Stimulated activated CD8-positive, alpha-beta memory T cell treated with anti-CD3 and anti-CD28 coated beads, Interleukin-12 subunit alpha, Interleukin-12 subunit beta, amount 100 ng/mL, for 4 hours (primary cell): ENCODE results near the gene NTHL1.
"Not testable (repeated sequence)": the region's sequence is repeated elsewhere in the genome, so short reads cannot be mapped to it uniquely, and the experiment has no call there.

ENCODE experiments used
- DNase-seq: peaks from one replicate; pipeline ENCODE4 v3.0.0-alpha.2; 2020; ENCODE audit warnings: low read depth

The NTHL1 gene

DNA sequence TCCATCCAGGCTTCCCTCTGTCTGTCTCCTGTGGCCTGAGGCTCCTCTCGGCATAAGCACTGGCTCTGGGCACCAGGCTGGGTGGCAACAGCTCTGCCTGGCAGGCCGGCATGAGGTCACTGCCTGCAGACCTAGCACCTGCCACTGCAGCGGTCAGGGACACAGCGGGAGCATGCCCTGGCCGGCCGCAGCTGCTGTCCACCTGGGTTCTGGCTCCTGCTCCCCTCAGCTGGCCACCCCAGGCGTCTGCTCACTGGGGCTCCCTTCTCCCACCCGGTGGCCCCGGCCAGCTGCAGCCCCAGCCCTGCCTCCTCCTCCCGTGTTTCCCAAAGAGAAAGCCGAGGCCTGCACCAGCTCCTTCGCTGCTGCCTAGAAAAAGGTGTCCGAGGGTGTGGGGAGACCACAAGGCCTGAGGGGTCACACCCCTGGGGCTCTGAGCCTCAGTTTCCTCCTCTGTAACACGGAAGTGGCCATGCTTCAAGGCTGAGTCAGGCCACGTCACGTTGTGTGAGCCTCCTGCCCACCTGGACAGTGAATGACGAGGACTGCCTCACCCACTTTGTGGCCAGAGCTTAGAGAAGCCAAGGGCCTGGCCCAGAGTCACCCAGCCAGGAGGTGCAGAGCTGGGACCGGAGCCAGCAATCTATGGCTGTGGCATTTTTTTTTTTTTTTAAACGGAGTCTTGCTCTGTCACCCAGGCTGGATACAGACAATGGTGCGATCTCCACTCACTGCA, 6.7 kb downstream of the NTHL1 start:
- no peak for DNase-seq

DNA sequence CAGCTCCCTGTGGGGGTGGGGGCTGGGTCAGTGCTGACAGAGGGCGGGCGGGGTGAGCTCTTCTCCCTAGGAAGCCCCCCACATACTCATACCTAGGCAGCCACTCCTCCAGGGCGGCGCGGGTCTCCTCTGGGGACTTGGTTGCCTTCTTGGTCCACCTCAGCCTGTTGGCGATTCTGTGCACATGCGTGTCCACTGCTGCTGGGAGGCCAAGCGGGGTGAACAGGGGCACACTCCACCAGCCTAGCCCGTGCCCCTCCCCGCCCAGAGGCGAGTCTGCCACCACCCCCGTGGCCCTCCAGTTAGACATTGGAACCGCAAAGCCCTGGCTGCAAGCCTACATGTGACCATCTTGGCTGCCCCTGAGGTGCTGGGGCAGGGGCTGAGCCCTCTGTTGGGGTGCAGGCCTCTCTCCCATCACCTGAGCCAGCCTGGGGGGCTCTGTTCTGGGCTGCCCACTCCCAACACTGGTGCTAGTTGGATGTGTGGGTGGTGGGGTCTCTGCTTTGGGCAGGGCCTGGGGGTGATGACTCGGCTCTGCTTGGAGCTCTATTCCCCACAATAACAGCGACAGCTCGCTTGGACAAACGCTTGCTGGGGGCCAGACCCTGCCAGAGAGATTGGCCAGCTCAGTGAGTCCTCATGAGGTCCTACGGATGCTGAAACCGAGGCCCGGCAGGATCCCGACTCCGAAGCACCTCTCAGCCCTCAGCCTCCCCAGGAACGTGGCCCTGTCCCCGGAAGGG, 7.4 kb downstream of the NTHL1 start:
- DNase-seq, result no peak

DNA sequence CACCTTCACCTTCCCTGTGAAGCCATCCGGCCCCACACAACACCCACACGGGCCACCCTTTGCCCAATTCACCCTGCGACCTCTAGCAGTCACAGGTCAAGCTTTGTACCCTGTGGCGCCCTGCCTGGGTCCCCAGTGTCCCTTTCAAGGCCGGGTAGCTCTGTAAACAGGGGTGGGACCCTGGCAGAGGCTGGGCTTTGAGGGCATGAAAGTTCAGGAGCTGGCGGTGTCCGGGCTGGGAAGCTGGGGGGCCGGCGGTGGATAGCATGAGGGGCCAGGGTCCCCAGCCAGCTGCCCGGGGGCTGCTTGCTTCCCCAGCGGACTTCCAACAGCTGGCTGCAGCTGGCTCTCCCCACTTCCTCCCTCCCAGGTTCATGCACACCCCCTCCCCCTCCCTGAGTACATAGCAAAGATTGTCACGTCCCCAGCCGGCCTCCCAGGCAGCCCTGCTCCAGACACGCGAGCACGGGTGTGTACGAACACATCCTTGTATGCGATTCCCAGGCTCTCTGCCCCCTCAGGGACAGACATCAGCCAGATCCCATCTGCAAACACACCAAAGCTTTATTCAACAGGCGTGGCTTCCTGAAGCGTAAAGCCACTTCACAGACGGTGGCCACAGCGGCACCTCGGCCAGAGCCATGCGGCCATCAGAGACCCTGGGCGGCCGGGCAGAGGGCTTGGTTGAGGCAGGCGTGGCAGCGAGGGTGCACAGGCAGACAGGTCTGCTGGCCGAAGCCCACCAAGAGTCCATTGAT, 8.2 kb downstream of the NTHL1 start:
- no peak for DNase-seq

DNA sequence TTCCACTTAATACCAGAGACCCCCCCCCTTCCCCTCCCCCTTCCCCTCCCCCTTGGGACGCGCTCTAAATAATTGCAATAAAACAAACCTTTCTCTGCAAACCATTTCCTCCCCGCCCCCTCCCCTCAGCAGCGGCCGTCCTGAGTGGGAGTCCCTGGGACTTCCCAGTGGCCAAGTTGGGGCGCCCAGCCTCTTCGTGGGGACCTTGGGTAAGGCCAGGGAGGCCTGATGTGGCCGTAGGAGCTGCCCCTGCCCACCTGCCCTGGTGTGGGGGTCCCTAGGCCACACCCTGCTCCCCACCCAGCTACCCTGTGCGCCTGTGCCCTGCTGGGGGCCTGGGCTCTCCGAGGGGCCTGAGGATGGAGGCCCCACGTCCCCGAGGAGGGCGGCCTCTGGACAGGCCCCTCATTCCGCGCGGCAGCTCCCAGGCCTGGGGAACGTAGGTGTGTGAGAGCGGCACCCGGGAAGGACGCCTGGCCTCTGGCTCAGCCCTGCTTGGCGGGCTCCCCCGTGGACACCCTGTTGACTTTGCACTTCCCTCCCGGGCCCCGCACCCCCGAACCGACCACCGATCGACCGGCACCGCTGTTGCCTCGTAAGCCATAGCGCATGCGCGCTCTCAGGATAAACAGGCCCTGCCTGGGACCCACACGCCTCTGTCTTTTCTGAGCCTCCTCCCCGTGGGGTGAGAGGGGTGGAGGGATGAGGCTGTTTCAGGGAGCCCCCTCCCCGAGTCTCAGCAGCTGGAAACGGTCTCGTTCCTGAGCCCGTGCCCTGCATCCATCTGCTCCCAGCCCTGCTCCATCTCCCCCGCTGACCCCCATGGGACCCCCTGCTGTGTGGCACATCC, 9.0 kb downstream of the NTHL1 start:
- no peak for DNase-seq

GRCh38 chr16:2037647-2038381, 9.8 kb downstream of the NTHL1 start:
- no peak for DNase-seq

DNA sequence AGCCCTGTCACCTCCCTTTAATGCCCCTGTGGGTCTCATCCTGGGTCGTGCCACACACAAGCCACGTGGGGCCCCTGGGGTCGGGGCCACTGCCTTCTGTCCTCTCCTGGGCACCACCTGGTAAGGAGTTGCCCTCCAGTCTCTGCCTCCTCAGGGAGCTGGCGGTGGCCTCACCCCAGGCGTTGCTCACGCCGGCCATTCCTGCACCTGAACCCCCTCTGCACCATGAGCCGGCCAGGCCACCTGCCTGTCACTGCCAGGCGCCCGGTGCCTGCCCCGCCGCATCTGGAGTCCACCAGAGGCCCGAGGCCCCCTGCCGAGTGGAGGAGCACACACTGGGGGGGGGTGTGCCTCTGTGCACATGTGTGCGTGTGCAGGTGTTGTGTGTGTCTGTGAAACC, 10.5 kb downstream of the NTHL1 start:
- DNase-seq, result no peak

DNA sequence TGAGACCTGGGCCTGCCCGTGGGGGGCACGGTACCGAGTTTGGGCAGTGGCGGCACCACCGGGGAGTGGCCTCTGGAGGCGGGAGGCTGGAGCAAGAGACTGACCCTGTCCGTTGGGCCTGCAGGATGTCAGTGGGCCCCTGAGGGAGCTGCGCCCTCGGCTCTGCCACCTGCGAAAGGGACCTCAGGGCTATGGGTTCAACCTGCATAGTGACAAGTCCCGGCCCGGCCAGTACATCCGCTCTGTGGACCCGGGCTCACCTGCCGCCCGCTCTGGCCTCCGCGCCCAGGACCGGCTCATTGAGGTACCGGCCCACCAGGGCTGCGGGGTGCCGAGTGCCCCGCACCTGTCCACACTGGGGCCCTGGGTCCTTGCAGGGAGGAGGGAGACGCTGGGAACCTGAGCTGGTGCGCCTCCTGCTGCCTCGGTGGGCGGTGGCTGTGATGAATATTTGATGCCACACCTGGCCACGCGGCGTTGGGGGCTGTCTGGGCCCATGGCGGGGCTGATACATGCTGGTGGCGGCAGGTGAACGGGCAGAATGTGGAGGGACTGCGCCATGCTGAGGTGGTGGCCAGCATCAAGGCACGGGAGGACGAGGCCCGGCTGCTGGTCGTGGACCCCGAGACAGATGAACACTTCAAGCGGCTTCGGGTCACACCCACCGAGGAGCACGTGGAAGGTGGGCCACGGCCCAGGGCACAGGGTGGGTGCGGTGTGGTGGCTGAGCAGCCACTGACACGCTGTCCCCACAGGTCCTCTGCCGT, 11.3 kb downstream of the NTHL1 start:
- no peak for DNase-seq

DNA sequence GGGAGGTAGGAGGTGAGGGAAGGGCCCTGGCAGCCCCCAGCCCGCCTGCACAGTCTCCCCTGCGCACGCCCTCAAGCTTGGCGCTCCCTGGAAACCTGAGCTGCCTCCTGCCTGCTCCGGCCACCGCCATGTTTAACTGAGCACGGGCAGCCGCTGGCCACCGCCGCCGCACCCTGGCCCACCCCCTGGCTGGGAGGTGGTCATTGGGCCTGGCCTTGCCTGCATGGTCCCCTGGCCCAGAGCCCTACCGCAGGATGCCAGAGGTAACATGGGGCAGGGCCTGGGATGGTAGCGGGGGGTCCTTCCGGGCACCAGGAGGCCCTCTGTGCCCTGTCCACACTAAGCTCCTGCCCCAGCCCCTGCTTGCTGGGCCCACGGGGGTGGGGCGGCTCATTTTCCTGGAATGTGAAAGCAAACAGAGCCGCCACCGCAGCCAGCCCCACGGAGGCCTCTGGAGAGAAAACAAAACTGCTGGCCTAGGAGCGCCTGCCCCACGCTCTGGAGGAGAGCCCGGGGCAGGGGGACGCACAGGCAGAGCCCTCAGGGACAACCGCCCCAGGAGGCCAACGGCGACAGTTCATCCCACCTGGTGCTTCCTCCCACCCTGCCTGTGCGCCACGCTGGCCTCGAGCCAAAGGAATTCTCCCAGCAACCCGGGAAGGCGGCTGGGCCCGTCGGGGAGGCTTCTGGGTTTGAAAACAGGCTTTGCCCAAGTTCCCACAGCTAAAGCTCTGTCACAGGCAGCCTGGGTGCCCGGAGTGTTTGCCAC, 12.0 kb downstream of the NTHL1 start:
- no peak for DNase-seq

DNA sequence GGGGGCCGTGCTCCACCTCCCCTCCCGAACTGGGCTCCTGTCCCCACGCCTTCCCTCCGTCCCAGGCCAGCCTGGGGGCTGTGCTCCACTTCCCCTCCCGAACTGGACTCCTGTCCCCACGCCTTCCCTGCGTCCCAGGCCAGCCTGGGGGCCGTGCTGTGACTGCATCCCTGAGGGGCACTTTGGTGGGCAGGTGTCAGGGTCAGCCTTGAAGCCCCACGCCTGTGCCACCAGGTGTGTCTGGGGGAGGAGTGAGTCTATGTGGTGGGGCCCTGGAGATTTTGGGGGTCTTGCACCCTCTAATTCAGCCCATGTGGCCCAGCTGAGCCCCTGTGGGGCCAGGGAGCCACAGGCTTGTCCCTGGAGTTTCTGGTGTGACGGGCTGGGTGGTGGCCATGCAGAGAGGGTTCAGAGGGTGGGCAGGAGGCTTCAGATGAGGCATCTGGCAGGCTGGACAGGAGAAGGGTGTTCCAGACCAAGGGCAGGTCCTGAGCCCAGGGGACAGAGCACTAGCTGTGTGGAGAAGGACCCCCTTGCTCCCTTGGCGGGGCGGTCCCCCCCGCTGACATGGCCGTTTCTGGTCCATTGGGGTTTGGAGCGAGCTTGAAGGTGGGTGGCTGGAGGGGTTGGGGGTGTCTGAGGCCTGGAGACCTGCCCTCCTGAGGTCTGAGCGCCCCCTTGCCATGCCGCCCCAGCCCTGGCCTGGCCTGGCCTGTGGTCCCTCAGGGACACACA, 12.8 kb downstream of the NTHL1 start:
- no peak for DNase-seq

- not testable (repeated sequence) for DNase-seq
Observed at GRCh38 chr16:2033909-2034695, 13.5 kb downstream of the NTHL1 start.

- DNase-seq, result no peak
Observed at GRCh38 chr16:2033057-2033908, 14.4 kb downstream of the NTHL1 start.

DNA sequence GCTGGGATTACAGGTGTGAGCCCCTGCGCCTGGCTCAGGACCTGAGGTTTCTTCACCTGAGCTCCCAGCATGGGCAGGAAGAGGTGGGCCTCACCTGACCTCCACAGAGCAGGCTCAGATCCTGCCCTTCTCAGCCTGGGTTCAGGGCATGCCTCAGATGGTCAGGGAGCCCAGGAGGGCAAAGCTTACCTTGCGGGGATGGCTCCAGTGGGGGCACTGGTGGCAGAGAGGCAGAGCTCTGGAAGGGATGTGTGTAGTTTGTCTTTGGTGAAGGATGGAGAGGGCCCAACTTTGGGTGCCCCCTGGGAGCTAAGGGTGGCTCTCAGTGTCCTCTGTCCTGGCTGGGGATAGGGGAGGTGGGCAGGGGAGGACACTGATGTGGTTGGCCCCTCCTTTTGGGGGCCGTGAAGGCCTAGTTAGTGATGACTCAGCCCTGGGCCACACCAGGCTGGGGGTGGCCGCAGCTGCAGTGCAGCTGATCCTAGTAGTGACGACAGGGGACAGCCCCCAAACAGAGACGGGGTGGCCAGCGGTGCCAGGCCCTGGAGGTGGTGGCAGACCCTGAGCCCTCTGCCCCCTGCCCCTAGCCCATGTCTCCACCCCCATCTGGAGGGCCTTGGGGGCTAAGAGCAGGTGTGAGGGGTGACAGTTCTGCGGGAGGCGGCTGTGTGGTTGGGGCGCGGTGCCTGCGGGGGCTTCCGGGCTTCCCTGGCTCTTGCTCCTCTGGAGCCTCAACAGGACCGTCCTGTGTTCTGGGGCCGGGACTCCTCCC, 15.2 kb downstream of the NTHL1 start:
- DNase-seq, result no peak

DNA sequence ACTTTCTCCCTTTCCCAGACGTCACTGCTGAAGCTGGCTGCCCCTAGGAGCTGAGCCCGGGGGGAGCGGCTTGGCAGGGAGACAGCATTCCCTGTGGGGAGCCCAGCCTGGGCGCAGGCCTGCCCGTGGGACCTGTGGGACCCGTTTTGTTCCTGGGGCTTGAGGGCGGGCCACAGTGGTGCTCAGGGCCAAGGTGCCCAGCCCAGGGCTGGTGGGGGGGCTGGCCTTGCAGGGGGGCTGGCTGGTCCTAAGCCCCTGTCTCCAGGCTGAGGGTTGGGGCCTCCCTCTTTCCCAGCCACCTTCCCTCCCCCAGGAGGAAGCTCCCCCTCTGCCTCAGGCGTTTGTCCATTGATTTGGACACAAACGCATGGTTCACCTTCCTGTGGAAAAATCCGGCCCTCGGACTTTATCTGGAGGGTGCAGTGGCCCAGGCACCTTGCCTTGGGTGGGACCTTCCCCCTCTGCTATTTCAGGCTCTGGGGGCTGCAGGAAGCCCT, 16.5 kb downstream of the NTHL1 start:
- no peak for DNase-seq

DNA sequence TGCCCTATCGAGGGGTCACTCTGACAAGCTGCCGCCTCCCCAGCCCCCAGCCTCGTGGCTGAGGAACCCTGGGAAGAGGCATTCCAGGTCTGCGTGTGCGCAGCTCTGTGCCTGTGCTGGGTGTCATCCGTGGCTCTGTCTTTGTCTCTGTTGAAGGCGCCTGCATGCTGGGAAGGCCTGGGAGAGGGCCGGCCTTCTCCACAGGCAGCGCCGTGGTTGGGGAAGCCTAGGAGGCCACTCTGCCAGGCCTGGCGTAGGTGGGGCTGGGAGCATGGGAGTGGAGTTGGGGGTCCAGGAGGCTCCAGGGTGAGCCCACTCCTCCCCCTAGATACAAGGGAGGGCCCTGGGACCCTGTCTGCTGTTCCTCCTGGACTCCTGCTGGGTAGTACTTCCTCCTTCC, 17.6 kb downstream of the NTHL1 start:
- no peak for DNase-seq

DNA sequence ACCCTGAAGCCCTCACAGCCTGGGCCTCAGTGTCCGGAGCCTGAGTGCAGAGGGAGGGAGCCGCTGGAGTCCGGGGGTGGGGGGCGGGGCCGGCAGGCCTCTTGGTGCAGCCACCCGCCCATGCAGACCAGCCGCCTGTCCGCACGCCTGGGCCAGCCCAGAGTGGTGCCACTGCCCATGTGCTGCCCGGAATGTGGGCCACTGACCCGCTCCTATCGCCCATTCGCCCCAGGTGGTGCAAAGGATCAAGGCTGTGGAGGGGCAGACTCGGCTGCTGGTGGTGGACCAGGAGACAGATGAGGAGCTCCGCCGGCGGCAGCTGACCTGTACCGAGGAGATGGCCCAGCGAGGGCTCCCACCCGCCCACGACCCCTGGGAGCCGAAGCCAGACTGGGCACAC, 18.3 kb downstream of the NTHL1 start:
- DNase-seq, result no peak

GRCh38 chr16:2028620-2029220, 18.9 kb downstream of the NTHL1 start:
- no peak for DNase-seq
